ENCODE results near the gene PKD2L1.

PKD2L1 gene

GRCh38 chr10:100265821-100266485, 64.1 kb downstream of the PKD2L1 start:
- no peak for TF ChIP-seq CTCF (IDR thresholded peaks at IDR 0.05; ENCODE audit: low read depth, low read length, missing control alignments)
- no peak for DNase-seq (ENCODE audit: low read depth)
- H3K4me3 ChIP-seq (ENCODE audit: low read depth, low read length), result peak overlapping the region; percentile 100
- in situ Hi-C loops (cut with HindIII; ENCODE audit: low sequenced_read_pairs), result no loop called here

- no peak for TF ChIP-seq CTCF (IDR thresholded peaks at IDR 0.05; ENCODE audit: low read depth, low read length, missing control alignments)
- DNase-seq (ENCODE audit: low read depth), result no peak
- H3K4me3 ChIP-seq (ENCODE audit: low read depth, low read length), result no peak overlapping the region
- in situ Hi-C loops (cut with HindIII; ENCODE audit: low sequenced_read_pairs), result no loop called here
Measured at GRCh38 chr10:100254191-100254590, 75.8 kb downstream of the PKD2L1 start.

- no peak for TF ChIP-seq CTCF (IDR thresholded peaks at IDR 0.05; ENCODE audit: low read depth, low read length, missing control alignments)
- H3K4me3 ChIP-seq (ENCODE audit: low read depth, low read length), result no peak overlapping the region
- no peak for DNase-seq (ENCODE audit: low read depth)
- in situ Hi-C loops (cut with HindIII; ENCODE audit: low sequenced_read_pairs), result no loop called here
Measured at GRCh38 chr10:100253041-100253440, 77.0 kb downstream of the PKD2L1 start.

GRCh38 chr10:100248820-100249219, 81.2 kb downstream of the PKD2L1 start:
- in situ Hi-C loops (cut with HindIII; ENCODE audit: low sequenced_read_pairs), result no loop called here

GRCh38 chr10:100245484-100246220, 84.4 kb downstream of the PKD2L1 start:
- no peak for DNase-seq (ENCODE audit: low read depth)
- in situ Hi-C loops (cut with HindIII; ENCODE audit: low sequenced_read_pairs), result no loop called here
- H3K4me3 ChIP-seq (ENCODE audit: low read depth, low read length), result no peak overlapping the region
- TF ChIP-seq CTCF (IDR thresholded peaks at IDR 0.05; ENCODE audit: low read depth, low read length, missing control alignments), result no peak

More at GRCh38 chr10:100248820-100249219, 81.2 kb downstream of the PKD2L1 start:
- H3K4me3 ChIP-seq (ENCODE audit: low read depth, low read length), result no peak overlapping the region
- TF ChIP-seq CTCF (IDR thresholded peaks at IDR 0.05; ENCODE audit: low read depth, low read length, missing control alignments), result no peak
- no peak for DNase-seq (ENCODE audit: low read depth)

- in situ Hi-C loops (cut with HindIII; ENCODE audit: low sequenced_read_pairs), result no loop called here
- TF ChIP-seq CTCF (IDR thresholded peaks at IDR 0.05; ENCODE audit: low read depth, low read length, missing control alignments), result no peak
- no peak overlapping the region for H3K4me3 ChIP-seq (ENCODE audit: low read depth, low read length)
- DNase-seq (ENCODE audit: low read depth), result no peak
Measured at GRCh38 chr10:100239851-100240250, 90.2 kb downstream of the PKD2L1 start.
